Stomach (tissue), 9 donors: Measurements from ENCODE around the gene STX18. TPM values are rescaled to one million over a fixed set of nuclear protein-coding genes. Genes with fewer than 3 reads are reported as not detected.

Source experiments
- DNase-seq, 2 donors: peaks; one replicate each; pipeline versions ENCODE4 v3.0.0 to v3.0.0-alpha.2; 2013 to 2019
- H3K27ac ChIP-seq, 5 donors: fragments of 200-600 bp in 4 of 5; sonication (generic) in 4 of 5; one replicate each; pipeline ENCODE4 v1.5.1; 2013 to 2019; ENCODE audit warnings: mild to moderate bottlenecking in 1 of 5, moderate library complexity in 1 of 5
- H3K27me3 ChIP-seq, 3 donors: fragments of 200-600 bp; sonication (generic); one replicate each; pipeline ENCODE4 v1.5.1; 2017 to 2019; ENCODE audit warnings: mixed run types in 1 of 3
- H3K36me3 ChIP-seq, 4 donors: fragments of 200-600 bp; sonication (generic); 1 replicate in 3 of 4; 2 replicates in 1 of 4; pipeline ENCODE4 v1.5.1; 2016 to 2019
- H3K4me1 ChIP-seq, 4 donors: fragments of 200-600 bp; sonication (generic); one replicate each; pipeline ENCODE4 v1.5.1; 2016 to 2019
- H3K4me3 ChIP-seq, 4 donors: fragments of 200-600 bp; sonication (generic) in 3 of 4; one replicate each; pipeline ENCODE4 v1.5.1; 2016 to 2019; ENCODE audit warnings: mild to moderate bottlenecking in 1 of 4
- H3K9me3 ChIP-seq, 4 donors: fragments of 200-600 bp; sonication (generic); one replicate each; pipeline ENCODE4 v1.5.1; 2016 to 2019
- EP300 ChIP-seq: sonication (generic); formaldehyde crosslinking; IDR thresholded peaks from one replicate; pipeline ENCODE4 v1.6.1; 2017; ENCODE audit warnings: antibody characterized with exemption
- POLR2A ChIP-seq, 4 donors: fragments of 450-650 bp; IDR thresholded peaks; one replicate each; pipeline ENCODE4 v1.6.1; 2016; ENCODE audit warnings: antibody characterized with exemption in 4 of 4, control low read depth in 2 of 4, mild to moderate bottlenecking in 1 of 4, moderate library complexity in 1 of 4
- POLR2AphosphoS5 ChIP-seq, 3 donors: sonication (generic); formaldehyde crosslinking; IDR thresholded peaks; one replicate each; pipeline ENCODE4 v1.6.1; 2016; ENCODE audit warnings: antibody characterized with exemption in 3 of 3
- WGBS, 5 donors: extraction: QIAGEN DNeasy Blood & Tissue Kit in 3 of 5; methylation state at CpG; one replicate each; pipeline versions ENCODE4 v1.1.5 to v1.1.7; 2013 to 2018; 5-methylcytosine and 5-hydroxymethylcytosine counted together
- intact Hi-C: fragments of 100-400 bp; cut with DNase I; formaldehyde crosslinking; loops from one replicate; pipeline ENCODE4 v1.15.1; 2023; ENCODE audit warnings: low total_unique reads
- polyA plus RNA-seq, 3 donors: library from polyadenylated mRNA; stranded (reverse); fragments of 200-250 nt; gene quantifications; one replicate each; pipeline ENCODE4 v1.2.3, GENCODE V29; 2013
- total RNA-seq, 5 donors: library from RNA; depleted of rRNA; stranded (reverse); fragments of >200 nt; gene quantifications; one replicate each; pipeline versions ENCODE4 v1.1.0 to v1.2.3, GENCODE V29; 2014 to 2016
- TF ChIP-seq, protein P1 (sequence below), 7 experiments: fragments of 450-650 bp in 4 of 7; fragments of 200-600 bp in 3 of 7; sonication (generic) in 3 of 7; IDR thresholded peaks; one replicate each; pipeline ENCODE4 v1.5.1; 2016 to 2019; ENCODE audit warnings: antibody characterized with exemption in 7 of 7, control low read depth in 2 of 7, mild to moderate bottlenecking in 1 of 7
- donor health status: healthy with polysubstance abuse.
- donor health status: Bipolar disorder and iron deficiency.
- donor health status: healthy.

The STX18 gene
- total and polyA plus RNA-seq, 8 donors = 17.1 to 91.6 (median 26.3) TPM

DNA sequence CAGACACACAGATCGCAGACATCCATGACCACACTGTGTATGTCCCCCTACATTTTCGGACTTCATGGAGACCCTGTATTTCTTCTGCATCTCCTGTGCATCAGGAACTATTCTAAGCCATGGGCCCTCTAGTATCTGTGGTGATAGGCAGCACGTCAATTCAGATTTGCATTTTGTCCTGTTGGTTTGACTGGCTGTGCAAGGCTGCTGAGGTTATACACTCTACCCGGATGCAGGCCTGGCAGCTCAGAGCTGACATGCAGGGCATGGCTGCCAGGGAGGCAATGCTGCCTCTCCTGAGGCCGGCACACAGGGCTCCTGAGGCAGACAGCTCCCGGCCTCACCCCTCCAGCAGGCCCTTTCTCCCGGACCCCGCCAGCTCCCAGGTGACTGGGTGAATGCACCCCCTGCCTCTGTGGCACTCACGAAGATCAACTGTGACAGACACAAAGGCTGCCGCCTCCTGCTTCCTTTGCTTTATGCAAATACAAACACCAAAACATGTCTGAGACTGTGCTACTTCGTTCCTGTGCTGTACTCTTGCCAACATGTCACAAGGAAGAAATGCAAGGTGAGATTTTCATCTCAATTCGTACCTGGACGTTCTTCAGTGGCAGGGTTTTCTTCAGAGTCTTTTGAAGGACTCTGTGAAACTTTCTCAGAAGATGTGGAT is 103.9 kb downstream of the STX18 start:
- Histone ChIP-seq H3K27me3 (no peaks in the 10 kb centered on the region), H3K9me3 (no peaks in the 10 kb centered on the region), H3K4me1 (no peaks in the 10 kb centered on the region), H3K27ac (no peak overlapping the region), H3K4me3 (no peak overlapping the region), H3K36me3 (peaks cover 15 to 71% (median 60%) of the 10 kb centered on the region in 4 donors)
- DNase-seq = no peak
- 90 to 96% (median 94%) methylated on average over 10 to 13 of the region's 13 CpGs for WGBS, 5 donors
- intact Hi-C loops = no loop called here
- TF ChIP-seq EP300 = no peak
- TF ChIP-seq, protein P1, sequence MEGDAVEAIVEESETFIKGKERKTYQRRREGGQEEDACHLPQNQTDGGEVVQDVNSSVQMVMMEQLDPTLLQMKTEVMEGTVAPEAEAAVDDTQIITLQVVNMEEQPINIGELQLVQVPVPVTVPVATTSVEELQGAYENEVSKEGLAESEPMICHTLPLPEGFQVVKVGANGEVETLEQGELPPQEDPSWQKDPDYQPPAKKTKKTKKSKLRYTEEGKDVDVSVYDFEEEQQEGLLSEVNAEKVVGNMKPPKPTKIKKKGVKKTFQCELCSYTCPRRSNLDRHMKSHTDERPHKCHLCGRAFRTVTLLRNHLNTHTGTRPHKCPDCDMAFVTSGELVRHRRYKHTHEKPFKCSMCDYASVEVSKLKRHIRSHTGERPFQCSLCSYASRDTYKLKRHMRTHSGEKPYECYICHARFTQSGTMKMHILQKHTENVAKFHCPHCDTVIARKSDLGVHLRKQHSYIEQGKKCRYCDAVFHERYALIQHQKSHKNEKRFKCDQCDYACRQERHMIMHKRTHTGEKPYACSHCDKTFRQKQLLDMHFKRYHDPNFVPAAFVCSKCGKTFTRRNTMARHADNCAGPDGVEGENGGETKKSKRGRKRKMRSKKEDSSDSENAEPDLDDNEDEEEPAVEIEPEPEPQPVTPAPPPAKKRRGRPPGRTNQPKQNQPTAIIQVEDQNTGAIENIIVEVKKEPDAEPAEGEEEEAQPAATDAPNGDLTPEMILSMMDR (IDR thresholded peaks at IDR 0.05) = no peak
- TF ChIP-seq POLR2AphosphoS5 (IDR thresholded peaks at IDR 0.05) = no peak
- TF ChIP-seq POLR2A (IDR thresholded peaks at IDR 0.05) = no peak

DNA sequence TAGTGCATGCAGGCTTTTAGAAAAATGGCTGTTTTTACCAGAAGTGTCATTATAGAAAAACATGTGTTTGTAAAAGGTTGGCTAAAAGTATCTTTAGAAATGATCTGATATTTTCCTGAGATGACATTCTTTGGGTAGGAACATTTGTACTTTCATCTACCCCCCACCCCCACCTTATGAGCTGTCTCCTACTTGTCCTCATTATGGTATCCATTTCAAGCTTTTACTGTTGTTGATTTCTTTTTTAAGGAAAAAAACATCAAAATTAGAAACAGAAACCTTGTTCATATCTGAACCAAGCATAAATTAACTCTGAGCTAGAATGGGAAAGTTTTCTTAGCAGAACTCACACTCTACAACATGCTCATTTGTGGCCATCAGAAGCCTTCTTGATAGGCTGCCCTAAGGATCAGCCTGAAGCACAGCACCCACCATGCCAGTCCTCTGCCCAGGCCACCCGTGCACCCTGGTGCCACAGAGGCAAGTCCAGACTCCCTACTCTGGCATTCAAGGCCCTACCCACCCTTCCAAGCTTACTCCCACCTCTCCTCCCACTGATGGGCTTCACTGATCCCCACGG is 105.5 kb downstream of the STX18 start:
- TF ChIP-seq POLR2A (IDR thresholded peaks at IDR 0.05) (no peak), POLR2AphosphoS5 (IDR thresholded peaks at IDR 0.05) (no peak), EP300 (no peak)
- TF ChIP-seq, protein P1 (IDR thresholded peaks at IDR 0.05) = no peak
- peaks cover 17 to 76% (median 73%) of the 10 kb centered on the region in 4 donors for H3K36me3 ChIP-seq
- H3K4me1 ChIP-seq = no peaks in the 10 kb centered on the region
- intact Hi-C loops = no loop called here
- no peaks in the 10 kb centered on the region for H3K9me3 ChIP-seq
- no peak overlapping the region for H3K27ac ChIP-seq
- H3K4me3 ChIP-seq = no peak overlapping the region
- DNase-seq = no peak
- H3K27me3 ChIP-seq = no peaks in the 10 kb centered on the region
- WGBS, 5 donors = 89 to 95% (median 92%) methylated on average over 2 of the region's 2 CpGs

DNA sequence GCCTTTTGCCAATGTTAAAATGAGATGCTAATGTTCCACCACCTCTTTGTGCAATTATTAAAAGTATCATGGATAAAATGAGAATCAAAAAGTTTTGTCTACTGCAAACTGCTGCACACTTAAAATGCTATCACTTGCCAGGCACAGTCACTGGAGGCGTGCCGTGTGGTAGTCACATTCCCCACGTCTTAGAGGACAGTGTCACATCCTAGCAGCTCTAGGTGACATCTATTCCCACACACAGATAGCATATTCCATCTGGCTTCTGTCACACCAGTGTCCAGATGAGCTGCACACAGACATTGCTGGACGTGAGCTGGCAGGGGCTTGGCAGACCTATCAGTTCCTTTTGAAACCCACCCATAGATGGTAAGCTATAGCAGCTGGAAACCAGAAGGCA is 107.9 kb downstream of the STX18 start:
- DNase-seq = no peak
- TF ChIP-seq EP300 = no peak
- TF ChIP-seq POLR2A (IDR thresholded peaks at IDR 0.05) = no peak
- TF ChIP-seq, protein P1 (IDR thresholded peaks at IDR 0.05) = no peak
- TF ChIP-seq POLR2AphosphoS5 (IDR thresholded peaks at IDR 0.05) = no peak
- H3K27ac ChIP-seq = no peak overlapping the region
- no peaks in the 10 kb centered on the region for H3K9me3 ChIP-seq
- H3K27me3 ChIP-seq = no peaks in the 10 kb centered on the region
- no peaks in the 10 kb centered on the region for H3K4me1 ChIP-seq
- no peak overlapping the region for H3K4me3 ChIP-seq
- WGBS, 5 donors = 69 to 94% (median 84%) methylated on average over 4 of the region's 4 CpGs
- intact Hi-C loops = no loop called here
- H3K36me3 ChIP-seq = peaks cover 18 to 84% (median 77%) of the 10 kb centered on the region in 4 donors

DNA sequence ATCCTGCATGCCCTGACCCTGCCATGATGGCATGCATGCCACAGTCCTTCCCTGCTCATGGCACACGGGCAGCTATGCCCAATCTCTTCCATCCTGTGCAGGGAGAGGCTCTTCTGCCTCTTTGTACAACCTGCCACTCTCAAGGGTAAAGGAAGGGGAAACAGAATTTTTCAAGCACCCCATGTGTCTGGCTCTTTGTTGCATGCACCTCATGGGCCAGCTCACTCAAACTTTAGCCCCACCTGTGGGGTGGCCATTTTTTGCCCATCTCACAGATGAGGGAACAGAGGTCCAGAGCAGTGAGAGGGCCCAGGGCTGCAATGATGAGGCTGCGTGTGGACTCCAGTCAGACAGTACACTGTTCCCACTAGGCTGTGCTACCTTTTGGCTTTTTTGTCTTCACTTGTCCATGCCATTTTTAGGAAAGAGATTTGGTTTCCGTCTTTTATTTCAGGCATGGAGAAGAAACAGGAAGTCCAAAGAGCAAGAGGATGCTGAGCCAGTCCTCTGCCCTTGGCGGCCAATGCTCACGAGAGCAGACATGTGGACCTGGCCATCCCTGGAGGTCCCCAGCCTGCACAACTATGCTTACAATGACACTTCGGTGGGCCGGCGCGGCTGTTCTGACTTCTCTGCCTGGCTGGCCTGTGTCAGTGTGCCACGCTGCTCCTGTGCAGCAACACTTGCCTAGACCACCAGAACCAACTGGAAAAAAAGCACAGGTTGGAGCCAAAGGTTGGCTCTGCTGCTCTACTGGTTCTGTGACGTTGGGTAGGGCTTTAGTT is 109.3 kb downstream of the STX18 start:
- Histone ChIP-seq H3K27me3 (no peaks in the 10 kb centered on the region), H3K9me3 (no peaks in the 10 kb centered on the region), H3K4me1 (no peaks in the 10 kb centered on the region), H3K4me3 (no peak overlapping the region), H3K36me3 (peaks cover 13 to 82% (median 79%) of the 10 kb centered on the region in 4 donors), H3K27ac (no peak overlapping the region)
- TF ChIP-seq POLR2A (IDR thresholded peaks at IDR 0.05) (no peak), POLR2AphosphoS5 (IDR thresholded peaks at IDR 0.05) (no peak), EP300 (no peak)
- TF ChIP-seq, protein P1 (IDR thresholded peaks at IDR 0.05) = no peak
- intact Hi-C loops = no loop called here
- WGBS, 5 donors = 90 to 96% (median 94%) methylated on average over 11 of the region's 11 CpGs
- DNase-seq = no peak
